Limb (tissue), 2 donors: ENCODE data around the gene FGD3.
A peak's percentile ranks its signal among the peaks of the same experiment; 100 is the strongest.
"Not testable (repeated sequence)": the region's sequence is repeated elsewhere in the genome, so short reads cannot be mapped to it uniquely, and the experiment has no call there.

Experiments
- DNase-seq, 2 donors: peaks; one replicate each; pipeline ENCODE4 v3.0.0-alpha.2; 2016; ENCODE audit errors: extremely low spot score in 2 of 2

Gene FGD3

DNA sequence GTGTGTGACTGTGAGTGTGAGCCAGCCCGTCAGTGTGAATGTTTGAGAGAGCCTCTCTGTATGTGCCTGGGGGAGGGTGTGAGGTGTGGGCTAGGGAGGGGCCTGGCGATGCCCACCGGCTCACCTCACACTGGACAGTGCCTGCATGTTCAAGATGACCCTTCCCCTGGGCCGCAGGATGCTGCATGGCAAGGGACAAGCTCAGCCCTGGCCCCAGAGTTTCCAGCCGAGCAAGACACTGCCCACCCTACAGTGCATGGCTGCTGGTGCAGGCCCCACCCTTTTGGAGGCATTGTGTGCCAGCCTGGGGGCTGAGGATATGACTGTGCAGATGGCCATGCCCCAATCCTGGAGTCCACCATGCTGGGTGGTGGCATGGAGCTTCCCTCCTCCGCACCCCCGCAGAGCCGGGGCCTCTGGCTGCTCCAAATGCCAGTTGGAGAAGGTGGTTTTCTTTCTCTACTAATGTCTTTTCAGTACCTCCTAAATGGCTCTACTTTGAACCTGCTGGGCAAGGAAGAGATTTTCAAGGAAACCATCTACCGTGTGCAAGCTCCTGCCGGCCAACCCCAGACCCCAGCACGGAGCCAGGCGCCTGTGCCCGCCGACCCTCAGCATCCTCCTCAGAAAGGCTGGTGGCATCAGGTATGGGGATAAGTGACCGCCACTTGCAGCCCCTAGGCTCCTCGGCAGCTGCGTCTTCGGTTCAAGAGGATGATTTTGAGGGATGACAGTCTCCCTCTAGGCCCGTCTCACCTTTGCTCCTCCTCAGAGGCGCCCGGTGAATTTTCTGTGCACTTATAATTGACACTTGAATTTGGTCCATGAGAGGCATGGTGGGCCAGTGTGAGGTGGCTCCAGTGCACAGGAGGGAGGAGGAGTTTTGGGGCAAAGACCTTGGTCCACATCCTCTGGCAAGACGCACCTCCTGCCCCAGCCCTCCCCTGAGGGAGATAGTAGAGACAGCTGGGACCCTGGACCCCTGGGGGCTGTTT, 27.7 kb downstream of the FGD3 start:
- no peak for DNase-seq

- DNase-seq: no peak
Measured at GRCh38 chr9:92976431-92976830, 29.1 kb downstream of the FGD3 start.

DNA sequence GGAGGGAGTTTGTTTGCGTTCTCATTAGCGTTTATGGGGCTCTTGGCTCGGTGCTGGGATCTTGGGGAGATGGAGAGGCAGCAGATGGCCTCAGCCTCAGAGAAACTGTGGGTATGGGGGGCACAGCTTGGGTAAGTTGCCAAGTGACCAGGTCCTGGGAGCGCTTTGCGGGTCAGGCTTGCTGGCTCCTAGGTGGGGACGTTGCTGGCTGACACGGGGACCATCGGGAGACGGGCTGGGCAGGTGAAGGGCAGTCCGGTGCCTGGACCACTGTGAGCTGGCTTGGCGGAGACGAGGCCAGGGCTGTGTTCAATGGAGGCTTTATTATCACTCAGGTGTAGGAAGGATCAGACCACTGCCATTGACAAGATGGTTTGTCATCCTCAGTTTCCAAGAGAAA, 30.0 kb downstream of the FGD3 start:
- no peak for DNase-seq

DNA sequence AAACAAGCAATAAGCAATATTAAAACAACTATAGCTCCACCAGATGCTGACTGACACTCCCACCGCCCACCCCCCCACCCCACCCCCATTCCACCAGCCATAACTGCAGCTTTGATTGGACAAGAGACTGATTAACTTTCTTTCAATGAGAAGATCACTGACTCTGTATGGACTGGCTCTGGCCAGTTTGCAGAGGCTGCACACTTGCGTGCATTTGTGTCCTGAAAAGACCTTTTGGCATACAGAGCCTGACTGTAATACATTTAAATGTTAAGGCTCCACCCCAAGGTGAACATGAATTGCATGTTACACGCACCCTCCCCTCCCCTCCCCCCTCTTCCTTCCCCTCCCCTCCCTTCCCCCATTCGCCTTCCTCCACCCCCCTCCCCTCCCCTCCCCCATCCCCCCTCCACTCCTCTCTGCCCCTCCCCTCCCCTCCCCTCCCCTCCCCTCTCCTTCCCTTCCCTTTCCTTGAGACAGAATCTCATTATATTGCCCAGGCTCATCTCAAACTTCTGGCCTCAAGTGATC, 31.1 kb downstream of the FGD3 start:
- DNase-seq: no peak

DNA sequence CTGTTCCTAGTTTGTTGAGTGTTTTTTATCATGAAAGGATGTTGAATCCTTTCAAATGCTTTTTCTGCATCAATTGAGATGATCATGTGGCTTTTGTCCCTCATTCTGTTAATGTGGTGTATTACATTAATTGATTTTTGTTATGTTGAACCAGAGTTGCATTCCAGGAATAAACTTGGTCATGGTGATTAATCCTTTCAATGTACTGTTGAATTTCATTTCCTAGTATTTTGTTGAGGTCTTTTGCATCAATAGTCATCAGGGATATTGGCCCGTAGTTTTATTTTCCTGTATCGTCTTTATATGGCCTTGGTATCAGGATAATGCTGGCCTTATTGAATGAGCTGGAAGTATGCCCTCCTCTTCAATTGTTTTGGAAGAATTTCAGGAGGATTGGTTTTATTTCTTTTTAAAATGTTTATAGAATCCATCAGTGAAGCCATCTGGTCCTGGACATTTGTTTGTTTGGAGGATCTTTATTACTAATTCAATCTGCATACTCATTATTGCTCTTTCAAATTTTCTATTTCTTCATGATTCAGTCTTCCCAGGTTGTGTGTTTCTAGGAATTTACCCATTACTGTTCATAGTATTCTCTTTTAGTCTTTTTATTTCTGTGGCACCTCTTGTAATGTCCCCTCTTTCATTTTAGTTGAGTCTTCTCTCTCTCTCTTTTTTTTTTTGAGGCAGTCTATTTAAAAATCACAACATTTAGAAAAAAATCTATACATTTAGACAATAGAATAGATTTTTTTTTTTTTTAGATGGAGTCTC, 32.1 kb downstream of the FGD3 start:
- DNase-seq: no peak

DNA sequence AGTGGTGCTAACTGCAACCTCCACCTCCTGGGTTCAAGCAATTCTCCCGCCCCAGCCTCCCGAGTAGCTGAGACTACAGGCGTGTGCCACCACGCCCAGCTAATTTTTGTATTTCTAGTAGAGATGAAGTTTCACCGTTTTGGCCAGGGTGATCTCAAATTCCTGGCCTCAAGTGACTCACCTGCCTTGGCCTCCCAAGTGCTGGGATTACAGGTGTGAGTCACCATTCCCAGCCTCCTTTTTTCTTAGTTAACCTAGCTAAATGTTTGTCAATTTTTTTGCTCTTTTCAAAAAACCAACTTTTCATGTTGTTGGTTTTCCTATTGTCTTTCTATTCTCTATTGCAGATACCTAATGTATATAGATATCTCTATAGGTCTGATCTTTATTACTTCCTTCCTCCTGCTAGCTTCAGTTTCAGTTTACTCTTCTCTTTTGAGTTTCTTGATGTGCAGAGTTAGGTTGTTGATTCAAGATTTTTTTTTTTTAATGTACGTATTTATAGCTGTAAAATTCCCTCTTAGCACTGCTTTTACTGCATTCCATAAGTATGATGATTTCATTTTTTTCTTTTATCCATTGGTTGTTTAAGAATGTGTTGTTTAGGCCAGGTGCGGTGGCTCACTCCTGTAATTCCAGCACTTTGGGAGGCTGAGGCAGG, 32.9 kb downstream of the FGD3 start:
- DNase-seq: no peak

DNA sequence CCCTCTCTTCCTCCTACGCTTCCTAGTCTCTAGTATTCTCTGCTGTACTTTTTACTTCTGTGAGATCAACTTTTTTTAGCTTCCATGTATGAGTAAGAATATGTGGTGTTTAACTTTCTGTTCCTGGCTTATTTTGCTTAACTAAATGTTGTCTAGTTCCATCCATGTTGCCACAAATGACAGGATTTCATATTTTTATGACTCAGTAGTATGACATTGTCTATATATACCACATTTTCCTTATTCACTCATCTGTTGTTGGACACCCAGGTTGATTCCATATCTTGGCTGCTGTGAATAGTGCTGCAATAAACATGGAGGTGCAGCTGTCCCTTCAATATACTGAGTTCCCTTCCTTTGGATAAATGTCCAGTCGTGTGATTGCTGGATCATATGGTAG, 34.8 kb downstream of the FGD3 start:
- no peak for DNase-seq

DNA sequence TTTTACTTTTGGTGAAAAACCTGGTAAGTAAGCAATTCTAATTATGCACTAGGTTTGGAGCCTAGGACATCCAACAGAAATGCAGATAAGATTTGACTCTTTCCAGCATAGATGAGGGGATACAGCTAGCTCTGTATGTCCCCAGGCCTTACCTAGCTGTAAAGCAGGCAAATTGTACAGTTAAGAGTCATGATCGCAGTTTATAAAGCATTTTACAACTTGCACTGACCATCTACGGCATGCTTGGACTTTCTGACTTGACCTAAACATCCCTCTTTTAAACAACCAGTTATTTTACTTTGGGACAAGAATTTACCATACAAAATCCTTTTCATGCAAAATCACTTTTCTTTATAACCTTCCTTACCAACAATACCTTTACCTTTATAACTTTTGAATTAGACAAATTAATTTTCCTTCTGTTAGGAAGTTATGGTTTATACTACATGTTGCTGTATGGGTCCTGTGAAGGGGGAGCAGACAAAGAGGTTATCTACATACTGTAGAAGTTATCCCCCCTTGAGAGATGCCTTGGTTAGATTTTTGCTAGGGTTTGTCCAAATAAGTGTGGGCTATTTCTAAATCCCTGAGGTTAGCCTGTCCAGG, 36.8 kb downstream of the FGD3 start:
- no peak for DNase-seq

DNA sequence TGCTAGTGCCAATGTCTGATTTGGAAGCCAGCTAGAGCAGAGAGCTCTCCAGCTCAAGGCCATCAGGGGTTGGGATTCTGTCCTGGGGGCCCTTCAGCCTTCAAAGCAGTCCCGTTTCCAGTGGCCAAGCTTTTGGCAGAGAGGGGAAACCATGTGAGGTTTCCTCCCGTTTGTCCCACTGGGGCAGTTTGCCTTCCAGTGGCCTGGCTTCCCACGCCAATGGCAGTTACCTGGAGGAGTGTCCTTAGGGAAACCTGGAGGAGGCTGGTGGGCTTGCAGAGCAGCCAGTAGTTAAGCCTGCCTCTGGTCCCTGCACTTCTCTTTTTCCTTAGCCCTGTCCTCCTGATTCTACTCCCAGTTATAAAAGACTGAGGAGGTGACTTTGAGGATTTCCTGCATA, 37.7 kb downstream of the FGD3 start:
- DNase-seq: no peak

GRCh38 chr9:92986176-92987119, 39.1 kb downstream of the FGD3 start:
- no peak for DNase-seq

GRCh38 chr9:92988215-92988768, 41.0 kb downstream of the FGD3 start:
- DNase-seq: no peak

DNA sequence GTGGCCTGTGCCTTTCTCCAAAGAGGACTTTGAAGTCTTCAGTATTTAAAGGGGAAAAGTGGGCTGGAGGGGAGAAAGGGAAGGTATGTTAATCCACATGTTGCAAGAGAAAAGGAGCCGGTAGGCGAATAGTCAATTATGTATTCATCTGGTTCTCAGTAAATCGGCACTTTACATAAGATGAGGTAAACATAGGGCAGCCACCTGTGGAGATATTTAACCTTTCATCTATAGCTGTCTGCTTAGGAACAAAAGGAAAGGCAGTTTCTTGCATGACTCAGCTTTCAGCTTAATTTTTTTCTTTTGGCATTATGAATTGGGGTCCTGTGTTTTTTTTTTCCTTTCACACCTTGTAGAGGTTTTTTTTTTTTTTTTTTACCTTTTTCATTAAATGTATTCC, 42.2 kb downstream of the FGD3 start:
- no peak for DNase-seq

DNA sequence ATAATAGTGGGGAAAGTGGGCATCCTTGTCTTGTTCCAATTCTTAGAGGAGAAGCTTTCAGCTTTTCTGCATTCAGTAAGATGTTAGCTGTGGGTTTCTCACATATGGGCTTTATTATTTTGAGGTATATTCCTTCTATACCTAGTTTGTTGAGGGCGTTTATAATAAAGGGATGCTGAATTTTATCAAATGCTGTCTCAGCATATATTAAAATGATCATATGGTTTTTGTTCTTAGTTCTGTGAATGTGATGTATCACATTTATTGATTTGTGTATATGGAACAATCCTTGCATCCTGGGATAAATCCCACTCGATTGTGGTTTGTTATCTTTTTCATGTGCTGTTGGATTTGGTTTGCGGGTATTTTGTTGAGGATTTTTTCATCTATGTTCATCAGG, 43.1 kb downstream of the FGD3 start:
- no peak for DNase-seq

DNA sequence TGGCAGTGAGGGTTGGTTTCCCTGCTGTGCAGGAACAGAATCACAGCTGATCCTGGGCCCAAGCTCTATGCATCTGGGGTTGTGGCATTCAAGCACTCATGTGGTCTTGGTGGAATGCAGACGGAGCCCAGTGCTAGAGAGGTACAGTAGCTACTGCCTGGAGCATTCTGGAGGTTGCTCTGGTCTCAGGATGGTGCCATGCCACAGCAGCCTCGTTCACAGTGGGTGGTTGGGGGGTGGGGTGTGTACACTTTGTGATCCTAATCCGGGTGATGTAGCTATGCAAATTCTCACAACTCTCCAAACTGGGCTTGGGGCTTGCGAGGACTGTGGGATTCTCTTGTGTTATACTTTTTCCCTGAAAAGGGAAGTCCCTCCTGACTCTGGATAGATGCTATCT, 45.2 kb downstream of the FGD3 start:
- DNase-seq: no peak

GRCh38 chr9:92998871-92999270, 51.5 kb downstream of the FGD3 start:
- DNase-seq: not testable (repeated sequence)

- DNase-seq: no peak
Measured at GRCh38 chr9:93001031-93001430, 53.7 kb downstream of the FGD3 start.

- DNase-seq: no peak
Measured at GRCh38 chr9:93002700-93003099, 55.4 kb downstream of the FGD3 start.

GRCh38 chr9:93003552-93004407, 56.5 kb downstream of the FGD3 start:
- peak; percentile 39 to 68 for DNase-seq

- DNase-seq: no peak
Measured at GRCh38 chr9:93004561-93004960, 57.2 kb downstream of the FGD3 start.
